ENCODE measurements around the gene SLC37A1.

Gene SLC37A1

GRCh38 chr21:42527489-42528158 lies 14.0 kb downstream of the SLC37A1 start:
- peak in 1 of 2 donors; percentile 20 for DNase-seq (ENCODE audit: low read depth in 2 of 2)

GRCh38 chr21:42530167-42530518 lies 16.5 kb downstream of the SLC37A1 start:
- no peak for DNase-seq (ENCODE audit: low read depth in 2 of 2)

- no peak for DNase-seq (ENCODE audit: low read depth in 2 of 2)
Observed at GRCh38 chr21:42531771-42532170, 18.1 kb downstream of the SLC37A1 start.

- no peak for DNase-seq (ENCODE audit: low read depth in 2 of 2)
Observed at GRCh38 chr21:42532466-42533181, 19.0 kb downstream of the SLC37A1 start.

- DNase-seq (ENCODE audit: low read depth in 2 of 2), result no peak
Observed at GRCh38 chr21:42533306-42533962, 19.8 kb downstream of the SLC37A1 start.

GRCh38 chr21:42533963-42534355 lies 20.3 kb downstream of the SLC37A1 start:
- no peak for DNase-seq (ENCODE audit: low read depth in 2 of 2)

- DNase-seq (ENCODE audit: low read depth in 2 of 2), result no peak
Observed at GRCh38 chr21:42534421-42535378, 21.0 kb downstream of the SLC37A1 start.

- no peak for DNase-seq (ENCODE audit: low read depth in 2 of 2)
Observed at GRCh38 chr21:42535602-42536171, 22.0 kb downstream of the SLC37A1 start.

GRCh38 chr21:42536601-42537000 lies 22.9 kb downstream of the SLC37A1 start:
- no peak for DNase-seq (ENCODE audit: low read depth in 2 of 2)

GRCh38 chr21:42537106-42537742 lies 23.6 kb downstream of the SLC37A1 start:
- DNase-seq (ENCODE audit: low read depth in 2 of 2), result no peak

GRCh38 chr21:42538479-42539275 lies 25.0 kb downstream of the SLC37A1 start:
- no peak for DNase-seq (ENCODE audit: low read depth in 2 of 2)

- no peak for DNase-seq (ENCODE audit: low read depth in 2 of 2)
Observed at GRCh38 chr21:42539342-42539741, 25.7 kb downstream of the SLC37A1 start.

GRCh38 chr21:42539931-42540343 lies 26.3 kb downstream of the SLC37A1 start:
- DNase-seq (ENCODE audit: low read depth in 2 of 2), result no peak

GRCh38 chr21:42540396-42540795 lies 26.7 kb downstream of the SLC37A1 start:
- no peak for DNase-seq (ENCODE audit: low read depth in 2 of 2)

GRCh38 chr21:42541174-42541573 lies 27.5 kb downstream of the SLC37A1 start:
- no peak for DNase-seq (ENCODE audit: low read depth in 2 of 2)

GRCh38 chr21:42541618-42542017 lies 28.0 kb downstream of the SLC37A1 start:
- no peak for DNase-seq (ENCODE audit: low read depth in 2 of 2)

GRCh38 chr21:42542196-42542595 lies 28.5 kb downstream of the SLC37A1 start:
- no peak for DNase-seq (ENCODE audit: low read depth in 2 of 2)

GRCh38 chr21:42542596-42542995 lies 28.9 kb downstream of the SLC37A1 start:
- DNase-seq (ENCODE audit: low read depth in 2 of 2), result no peak

- no peak for DNase-seq (ENCODE audit: low read depth in 2 of 2)
Observed at GRCh38 chr21:42543106-42543847, 29.6 kb downstream of the SLC37A1 start.

Measured in stimulated activated CD8-positive, alpha-beta memory T cell treated with anti-CD3 and anti-CD28 coated beads, Interleukin-7, amount 100 ng/mL, for 1 hour (primary cell).